Caki2 (cell line): ENCODE measurements around the gene MMP13. TPM values are rescaled to one million over a fixed set of nuclear protein-coding genes. Genes with fewer than 3 reads are reported as not detected.
"Not testable (repeated sequence)": the region's sequence is repeated elsewhere in the genome, so short reads cannot be mapped to it uniquely, and the experiment has no call there.

ENCODE experiments used
- DNase-seq: peaks from one replicate; pipeline ENCODE4 v3.0.0-alpha.2; 2015; ENCODE audit warnings: low read depth
- in situ Hi-C: cut with HindIII; loops from 2 replicates; pipeline ENCODE4 v1.10.0; 2016; ENCODE audit warnings: low sequenced_read_pairs, low pct_unique_long_range_greater_than_20kb, mixed read lengths
- total RNA-seq: library from RNA; depleted of rRNA; stranded (reverse); fragments of >200 nt; shearing (Covaris generic); gene quantifications from 2 replicates; pipeline ENCODE4 v1.2.3, GENCODE V29; 2014; ENCODE audit warnings: low replicate concordance; rRNA removed

The MMP13 gene
- total RNA-seq, 1 experiment from 2014 or later, result not detected

DNA sequence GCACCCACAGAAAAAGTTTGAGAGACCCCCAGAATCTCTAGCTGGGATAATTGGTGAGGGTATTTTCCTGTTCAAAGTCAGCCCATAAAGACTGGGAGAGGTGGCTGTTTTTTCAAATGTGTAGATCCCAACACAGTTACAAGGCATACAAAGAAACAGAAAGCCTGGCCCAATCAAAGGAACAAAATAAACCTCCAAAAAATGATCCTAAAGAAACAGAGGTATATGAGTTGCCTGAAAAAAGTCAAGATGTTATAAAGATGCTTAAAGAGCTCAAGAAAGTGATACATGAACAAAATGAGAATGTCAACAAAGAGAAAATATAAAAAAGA, 40.5 kb downstream of the MMP13 start:
- DNase-seq, result no peak
- in situ Hi-C loops, result no loop called here

DNA sequence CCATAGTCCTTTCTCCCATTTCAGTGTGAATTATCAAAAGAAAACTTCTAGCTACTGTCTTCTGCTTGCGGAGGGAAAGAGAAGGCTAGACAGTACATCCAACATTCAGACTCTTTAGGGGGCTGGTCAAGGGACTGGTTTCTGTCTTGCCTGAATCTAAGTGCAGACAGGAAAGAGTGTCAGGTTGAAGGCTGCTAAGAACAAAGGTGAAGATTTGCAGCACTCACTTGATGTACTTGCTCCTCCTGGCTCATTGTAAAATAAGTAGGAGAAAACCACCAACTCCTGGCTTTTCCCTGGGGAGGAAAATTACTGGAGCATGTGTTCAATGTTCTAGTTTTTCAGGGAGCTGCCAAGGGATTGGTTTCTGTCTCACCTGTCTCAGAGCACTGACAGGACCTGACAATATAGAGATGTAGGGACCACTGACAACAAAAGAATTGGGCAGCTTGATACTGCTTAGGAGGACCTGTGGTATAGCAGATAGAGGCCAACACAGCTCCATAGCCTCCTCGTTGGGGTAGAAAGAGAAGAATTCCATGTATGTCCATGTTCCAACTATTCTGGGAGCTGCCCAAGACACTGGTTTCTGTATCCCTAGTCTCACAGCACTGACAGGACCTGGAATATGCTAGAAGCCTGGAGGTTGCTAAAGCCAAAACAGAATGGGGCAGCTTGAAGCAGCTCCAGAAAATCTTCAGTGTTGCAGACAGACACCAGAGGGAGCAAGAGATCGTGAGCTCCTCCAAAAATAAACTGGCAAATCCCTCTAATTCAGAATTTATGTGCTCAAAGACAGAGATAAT, 41.1 kb downstream of the MMP13 start:
- DNase-seq, result peak; percentile 14
- in situ Hi-C loops, result no loop called here

GRCh38 chr11:102912482-102912830, 43.1 kb downstream of the MMP13 start:
- no peak for DNase-seq

DNA sequence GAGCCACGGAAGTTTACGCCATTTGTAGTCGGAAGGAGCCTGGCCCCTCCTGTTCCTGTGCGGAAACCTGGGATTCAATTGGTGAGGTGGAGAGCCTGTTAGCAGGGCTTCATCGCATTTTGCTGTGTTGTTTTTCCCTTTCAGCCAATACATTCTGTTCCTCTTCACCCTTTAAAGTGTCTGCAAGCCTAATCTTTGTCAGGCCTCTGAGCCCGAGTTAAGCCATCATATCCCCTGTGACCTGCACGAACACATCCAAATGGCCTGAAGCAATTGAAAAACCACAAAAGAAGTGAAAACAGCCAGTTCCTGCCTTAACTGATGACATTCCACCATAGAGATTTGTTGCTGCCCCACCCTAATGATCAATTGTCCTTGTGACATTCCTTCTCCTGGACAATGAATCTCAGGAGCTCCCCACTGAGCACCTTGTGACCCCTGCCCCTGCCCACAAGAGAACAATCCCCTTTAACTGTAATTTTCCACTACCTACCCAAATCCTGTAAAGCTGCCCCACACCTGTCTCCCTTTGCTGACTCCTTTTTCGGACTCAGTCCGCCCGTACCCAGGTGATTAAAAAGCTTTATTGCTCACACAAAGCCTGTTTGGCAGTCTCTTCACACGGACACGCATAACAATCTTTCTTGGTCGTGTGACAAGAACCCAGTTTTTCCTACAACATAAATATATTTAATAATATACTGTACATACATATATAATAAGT, 43.6 kb downstream of the MMP13 start:
- in situ Hi-C loops, result no loop called here
- no peak for DNase-seq

More at GRCh38 chr11:102912482-102912830, 43.1 kb downstream of the MMP13 start:
- in situ Hi-C loops, result no loop called here

DNA sequence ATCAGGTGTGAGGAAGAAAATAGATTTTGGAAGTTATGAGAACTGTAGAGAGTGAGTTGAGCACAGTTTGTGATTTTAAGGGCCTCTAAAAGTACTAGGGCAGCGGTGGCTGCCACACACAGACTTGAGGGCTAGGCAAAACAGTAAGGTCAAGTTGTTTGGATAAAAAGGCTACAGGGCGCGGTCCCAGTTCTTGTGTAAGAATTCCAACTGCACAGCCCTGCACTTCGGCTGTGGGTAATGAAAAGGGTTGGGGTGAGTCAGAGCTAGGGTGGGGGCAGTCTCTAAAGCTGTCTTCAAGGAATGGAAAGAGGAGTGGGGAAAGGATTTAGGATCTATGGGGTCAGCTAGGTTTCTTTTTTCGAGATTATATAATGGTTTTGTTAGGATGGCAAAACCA, 49.7 kb downstream of the MMP13 start:
- in situ Hi-C loops, result not testable (repeated sequence)

GRCh38 chr11:102903895-102904294, 51.6 kb downstream of the MMP13 start:
- in situ Hi-C loops, DNase-seq: not testable (repeated sequence)

More for the DNA sequence above, 49.7 kb downstream of the MMP13 start:
- not testable (repeated sequence) for DNase-seq

DNA sequence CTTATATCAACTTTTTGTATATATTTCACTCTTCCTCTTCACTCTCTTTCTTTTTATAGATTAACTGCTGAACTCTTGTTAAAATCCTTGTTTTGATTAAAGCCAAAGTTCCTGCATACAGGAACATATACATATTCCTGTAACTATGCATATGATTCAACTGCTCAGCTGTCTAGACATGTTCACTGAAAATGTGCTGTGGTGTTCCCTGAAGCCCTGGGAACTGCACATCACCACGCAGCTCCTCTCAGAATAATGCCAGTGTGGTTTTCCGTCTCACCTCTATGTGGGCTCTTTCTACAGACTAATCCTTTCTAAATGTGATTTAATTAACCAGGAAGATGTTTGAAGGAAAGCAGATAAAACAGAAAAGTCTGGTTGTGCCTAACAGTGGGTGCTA, 55.2 kb downstream of the MMP13 start:
- DNase-seq, result no peak
- in situ Hi-C loops, result no loop called here

Other genes starting within 250 kb of the MMP13 start
- not detected in 2 replicates for gene MMP27, start 250.0 kb downstream of the MMP13 start, total RNA-seq
- gene MMP8, start 230.8 kb downstream of the MMP13 start, total RNA-seq, result not detected in 2 replicates
- 2.1 TPM in 1 of 2 replicates, not detected in the other for gene MMP10, start 175.1 kb downstream of the MMP13 start, total RNA-seq
- gene MMP1, start 157.6 kb downstream of the MMP13 start, total RNA-seq, result 0.26 and 0.78 TPM in 2 replicates
- not detected in 2 replicates for gene MMP3, start 112.1 kb downstream of the MMP13 start, total RNA-seq
- not detected in 2 replicates for gene MMP12, start 80.8 kb downstream of the MMP13 start, total RNA-seq
- gene DCUN1D5, start 136.4 kb upstream of the MMP13 start, total RNA-seq, result 66.1 and 89.2 TPM in 2 replicates
- gene DYNC2H1, start 153.7 kb upstream of the MMP13 start, total RNA-seq, result 0.32 and 18.6 TPM in 2 replicates